ENCODE results near the gene CDH13. TPM values are rescaled to one million over a fixed set of nuclear protein-coding genes. Genes with fewer than 3 reads are reported as not detected.

Gene CDH13
- total RNA-seq, 1 experiment from 2014 or later, result 2.1 TPM

GRCh38 chr16:83490073-83490472, 863.3 kb downstream of the CDH13 start:
- intact Hi-C loops (cut with micrococcal nuclease; ENCODE audit: unreplicated experiment), result no loop called here
- no TSS peak for BruUV-seq (replicated peaks)

GRCh38 chr16:83494459-83494858, 867.7 kb downstream of the CDH13 start:
- no peak for DNase-seq (ENCODE audit: low spot score)
- CTCF ChIA-PET, result no interaction called here
- Histone ChIP-seq H3K9me3 (ENCODE audit: low read depth, low read length, poor library complexity, severe bottlenecking) (no peaks in the 10 kb centered on the region), H3K4me1 (ENCODE audit: insufficient read depth, low read length, poor library complexity, severe bottlenecking) (no peaks in the 10 kb centered on the region), H3K36me3 (ENCODE audit: insufficient read depth, low read length, poor library complexity, severe bottlenecking) (no peaks in the 10 kb centered on the region), H3K27ac (ENCODE audit: low read depth, low read length, poor library complexity, severe bottlenecking) (no peak overlapping the region), H3K4me3 (ENCODE audit: low read depth, low read length, poor library complexity, severe bottlenecking) (no peak overlapping the region), H3K27me3 (replicated peaks; ENCODE audit: insufficient read depth, low read depth, low read length, poor library complexity) (peaks cover 19% of the 10 kb centered on the region)
- no TSS peak for BruUV-seq (replicated peaks)
- intact Hi-C loops (cut with micrococcal nuclease; ENCODE audit: unreplicated experiment), result no loop called here
- POLR2A ChIA-PET (ENCODE audit: low non-redundant PET), result no interaction called here
- TF ChIP-seq EZH2 (IDR thresholded peaks at IDR 0.05; ENCODE audit: borderline replicate concordance, low read depth, low read length, poor library complexity, severe bottlenecking), result no peak
- no peak for TF ChIP-seq CTCF (conservative IDR thresholded peaks at IDR 0.05; ENCODE audit: low read depth, low read length)

More at GRCh38 chr16:83490073-83490472, 863.3 kb downstream of the CDH13 start:
- TF ChIP-seq CTCF (conservative IDR thresholded peaks at IDR 0.05; ENCODE audit: low read depth, low read length) (no peak), EZH2 (IDR thresholded peaks at IDR 0.05; ENCODE audit: borderline replicate concordance, low read depth, low read length, poor library complexity, severe bottlenecking) (no peak)
- Histone ChIP-seq H3K4me1 (ENCODE audit: insufficient read depth, low read length, poor library complexity, severe bottlenecking) (no peaks in the 10 kb centered on the region), H3K27ac (ENCODE audit: low read depth, low read length, poor library complexity, severe bottlenecking) (no peak overlapping the region), H3K36me3 (ENCODE audit: insufficient read depth, low read length, poor library complexity, severe bottlenecking) (no peaks in the 10 kb centered on the region), H3K9me3 (ENCODE audit: low read depth, low read length, poor library complexity, severe bottlenecking) (no peaks in the 10 kb centered on the region), H3K27me3 (replicated peaks; ENCODE audit: insufficient read depth, low read depth, low read length, poor library complexity) (peaks cover 33% of the 10 kb centered on the region), H3K4me3 (ENCODE audit: low read depth, low read length, poor library complexity, severe bottlenecking) (no peak overlapping the region)
- no peak for DNase-seq (ENCODE audit: low spot score)
- ChIA-PET POLR2A (ENCODE audit: low non-redundant PET) (no interaction called here), CTCF (no interaction called here)

GRCh38 chr16:83501481-83501880, 874.7 kb downstream of the CDH13 start:
- no TSS peak for BruUV-seq (replicated peaks)

More at GRCh38 chr16:83501481-83501880, 874.7 kb downstream of the CDH13 start:
- Histone ChIP-seq H3K36me3 (ENCODE audit: insufficient read depth, low read length, poor library complexity, severe bottlenecking) (no peaks in the 10 kb centered on the region), H3K4me3 (ENCODE audit: low read depth, low read length, poor library complexity, severe bottlenecking) (no peak overlapping the region), H3K4me1 (ENCODE audit: insufficient read depth, low read length, poor library complexity, severe bottlenecking) (no peaks in the 10 kb centered on the region), H3K27me3 (replicated peaks; ENCODE audit: insufficient read depth, low read depth, low read length, poor library complexity) (peaks cover 2% of the 10 kb centered on the region), H3K9me3 (ENCODE audit: low read depth, low read length, poor library complexity, severe bottlenecking) (no peaks in the 10 kb centered on the region), H3K27ac (ENCODE audit: low read depth, low read length, poor library complexity, severe bottlenecking) (no peak overlapping the region)
- CTCF ChIA-PET, result no interaction called here
- POLR2A ChIA-PET (ENCODE audit: low non-redundant PET), result no interaction called here
- TF ChIP-seq EZH2 (IDR thresholded peaks at IDR 0.05; ENCODE audit: borderline replicate concordance, low read depth, low read length, poor library complexity, severe bottlenecking), result no peak
- no peak for TF ChIP-seq CTCF (conservative IDR thresholded peaks at IDR 0.05; ENCODE audit: low read depth, low read length)
- intact Hi-C loops (cut with micrococcal nuclease; ENCODE audit: unreplicated experiment), result no loop called here
- no peak for DNase-seq (ENCODE audit: low spot score)

Data from A673 (cell line).